Islet precursor cell (in vitro differentiated cells): ENCODE measurements around the gene MCTP1.

Source experiments
- DNase-seq: peaks from one replicate; pipeline ENCODE4 v3.0.0-alpha.2; 2018

Gene MCTP1

DNA sequence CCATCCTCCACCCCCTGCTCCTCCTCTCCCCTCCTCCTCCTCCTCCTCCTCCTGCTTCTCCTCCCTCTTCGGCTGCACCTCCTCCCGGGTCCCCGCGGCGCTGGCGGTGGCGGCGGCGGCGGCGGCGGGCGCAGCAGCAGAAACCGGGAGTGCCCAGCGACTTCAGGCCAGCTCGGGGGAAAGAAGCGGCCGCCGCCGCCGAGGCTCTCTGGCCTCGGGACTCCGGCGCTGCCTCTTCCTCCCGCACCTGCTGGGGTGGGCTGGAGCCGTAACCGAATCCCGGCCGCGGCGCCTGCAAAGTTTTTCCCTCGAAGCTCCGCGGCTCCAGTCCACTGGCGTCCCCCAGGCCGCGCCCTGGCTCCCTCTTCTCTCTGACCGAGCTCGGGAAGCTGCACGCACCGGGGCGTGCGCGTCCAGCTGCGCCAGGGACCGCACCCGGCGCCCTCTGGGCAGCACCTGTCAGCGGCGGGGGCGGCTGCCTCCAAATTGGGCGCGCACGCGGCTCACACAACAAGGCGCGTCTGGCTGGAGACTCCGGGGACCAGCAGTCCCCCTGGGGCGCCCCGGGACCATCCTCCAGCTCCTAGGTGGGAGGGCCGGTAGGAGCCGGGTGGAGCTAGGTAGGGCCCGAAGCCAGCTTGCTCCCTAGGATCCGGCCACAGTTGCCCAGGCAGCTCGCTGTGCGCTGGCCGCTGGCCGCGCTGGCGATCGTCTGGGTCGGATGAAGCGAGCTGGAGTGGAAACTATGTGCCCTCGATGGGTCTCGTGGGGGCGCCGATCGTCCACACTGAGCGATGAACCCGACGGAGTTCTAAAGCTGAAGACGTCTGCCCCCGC is at the start of gene MCTP1:
Gene MCTP1 (minus strand): TSS at position 523 of the 837 bp plus-strand sequence.
- DNase-seq = peak; percentile 77

DNA sequence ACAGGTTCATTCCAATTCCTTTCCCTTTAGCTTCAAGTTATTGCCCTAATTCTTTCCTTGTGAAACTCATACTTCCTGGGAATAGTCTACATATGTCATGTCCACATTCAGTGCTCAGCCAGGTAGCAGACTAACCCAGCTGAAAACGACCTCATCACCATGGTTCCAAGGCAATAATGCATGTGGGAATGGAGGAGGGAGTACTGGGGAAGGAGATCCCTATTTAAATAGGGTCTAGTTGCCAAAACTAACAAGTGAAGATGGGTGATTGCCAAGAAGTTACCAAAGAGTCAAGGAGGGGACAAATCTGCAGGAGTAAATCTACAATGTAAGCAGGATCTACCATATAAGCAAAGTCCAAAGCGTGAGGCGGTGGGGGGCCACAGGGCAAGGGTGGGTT is 47.3 kb upstream of the MCTP1 start:
- DNase-seq = no peak

DNA sequence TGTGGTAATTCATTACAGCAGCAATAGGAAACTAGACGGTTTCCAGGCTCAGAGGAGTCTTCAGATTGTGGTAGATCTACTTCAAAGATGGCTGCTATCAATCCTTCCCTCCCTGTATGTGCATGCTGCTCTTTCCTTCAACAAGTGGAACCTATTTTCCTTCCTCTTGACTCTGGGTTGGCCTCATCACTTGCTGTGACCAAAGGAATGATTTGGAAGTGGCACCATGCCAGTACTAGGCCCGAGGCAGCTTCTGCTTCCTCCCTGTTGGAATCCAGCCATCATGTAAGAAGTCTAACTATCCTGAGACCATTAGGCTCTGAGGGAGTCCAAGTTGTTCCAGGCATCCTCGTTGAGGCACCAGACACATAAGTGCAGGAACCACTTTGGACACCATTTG is 46.5 kb upstream of the MCTP1 start:
- no peak for DNase-seq

DNA sequence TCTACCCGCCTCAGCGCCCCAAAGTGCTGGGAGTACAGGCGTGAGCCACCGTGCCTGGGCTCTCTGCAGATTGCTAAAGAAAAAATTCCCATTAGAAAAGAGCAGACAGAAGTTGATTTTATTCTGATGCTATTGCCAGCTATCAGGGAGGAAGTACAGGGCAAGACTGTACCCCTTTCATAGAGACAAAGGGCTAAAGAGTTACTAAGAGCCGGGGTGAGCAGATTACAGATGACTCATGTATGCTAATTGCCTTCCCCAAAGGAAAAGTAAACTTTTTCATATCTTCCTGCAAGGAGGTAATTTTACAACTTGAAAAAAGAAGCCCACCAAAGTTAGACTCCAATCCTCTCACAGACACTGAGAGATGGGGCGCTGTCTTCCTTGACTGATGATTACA is 42.3 kb upstream of the MCTP1 start:
- DNase-seq = no peak

- no peak for DNase-seq
Observed at GRCh38 chr5:95317687-95318086, 32.8 kb upstream of the MCTP1 start.

DNA sequence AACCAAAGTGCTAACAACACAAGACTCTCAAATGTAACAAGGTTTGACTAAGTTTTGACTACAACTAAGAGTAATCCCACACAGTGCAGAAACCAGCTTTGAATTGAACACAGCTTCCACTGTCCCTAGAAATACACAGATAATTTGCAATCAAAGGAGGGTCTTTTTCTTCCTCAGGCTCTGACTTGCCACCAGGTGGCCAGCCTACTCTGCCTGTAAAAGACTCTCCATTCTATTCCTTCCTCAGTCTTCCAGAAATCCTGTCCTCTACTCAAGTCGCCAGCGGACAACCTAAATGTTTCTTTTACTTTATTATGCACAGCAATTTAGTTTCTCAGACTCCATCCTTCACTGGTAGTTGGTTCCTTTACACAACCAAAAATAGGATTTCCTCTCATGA is 32.2 kb upstream of the MCTP1 start:
- DNase-seq = no peak

GRCh38 chr5:95304711-95305110 is 19.8 kb upstream of the MCTP1 start:
- DNase-seq = no peak

DNA sequence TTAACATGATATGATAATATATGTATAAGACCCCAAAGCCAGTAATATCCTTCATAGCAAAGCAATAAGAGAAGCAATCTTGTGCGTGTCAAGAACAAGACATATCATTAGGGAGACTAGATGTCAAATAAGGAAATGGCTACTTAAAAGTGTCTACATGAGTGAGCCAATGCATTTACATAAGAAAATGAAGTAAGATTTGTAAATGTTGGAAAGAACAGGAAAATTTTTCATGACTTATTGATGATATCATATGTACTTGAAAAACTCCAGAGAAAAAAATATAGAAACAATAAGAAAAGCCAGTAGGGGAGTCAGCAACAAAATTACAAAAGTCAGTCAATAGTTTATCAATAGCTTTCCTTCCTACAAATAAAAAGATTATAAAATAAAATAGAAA is 13.8 kb upstream of the MCTP1 start:
- no peak for DNase-seq

DNA sequence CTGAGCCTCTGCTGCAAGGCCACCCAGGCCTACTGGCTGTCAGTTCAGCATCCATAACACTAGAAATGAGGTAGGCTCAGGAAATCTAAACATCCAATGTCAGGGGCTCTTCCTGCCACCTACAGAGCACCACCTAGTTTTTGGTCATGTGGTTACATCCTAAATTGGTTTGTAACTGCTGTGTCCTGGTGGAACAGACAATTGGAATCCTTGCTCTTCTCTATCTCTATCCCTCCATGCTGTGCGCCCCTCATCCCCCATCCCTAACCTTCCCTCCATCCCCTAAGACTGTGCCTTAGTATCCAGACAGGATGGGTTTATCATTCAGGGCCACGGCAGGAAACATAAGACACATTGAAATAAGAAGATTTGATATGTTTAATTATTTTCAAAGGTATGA is 11.4 kb upstream of the MCTP1 start:
- DNase-seq = no peak

DNA sequence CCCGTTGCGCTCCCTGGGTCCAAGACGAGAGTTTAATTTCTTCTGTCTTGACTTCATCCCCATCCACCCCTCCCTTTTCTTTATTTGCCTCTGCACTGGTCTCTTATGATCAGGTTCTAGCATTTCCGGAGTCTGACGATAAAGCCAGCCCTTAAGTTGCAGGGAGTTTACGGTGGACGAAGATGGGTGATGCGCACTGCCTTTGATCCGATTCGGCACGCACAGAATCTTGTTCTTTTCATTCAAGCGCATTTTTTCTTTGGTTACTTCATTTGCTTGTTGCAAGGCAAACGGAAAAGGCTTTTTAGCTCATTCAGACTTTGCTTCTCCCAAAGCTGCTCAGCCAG is 488 bp upstream of the MCTP1 start:
- no peak for DNase-seq

- DNase-seq = peak; percentile 85
Observed at GRCh38 chr5:95283761-95284571, 928 bp downstream of the MCTP1 start.

DNA sequence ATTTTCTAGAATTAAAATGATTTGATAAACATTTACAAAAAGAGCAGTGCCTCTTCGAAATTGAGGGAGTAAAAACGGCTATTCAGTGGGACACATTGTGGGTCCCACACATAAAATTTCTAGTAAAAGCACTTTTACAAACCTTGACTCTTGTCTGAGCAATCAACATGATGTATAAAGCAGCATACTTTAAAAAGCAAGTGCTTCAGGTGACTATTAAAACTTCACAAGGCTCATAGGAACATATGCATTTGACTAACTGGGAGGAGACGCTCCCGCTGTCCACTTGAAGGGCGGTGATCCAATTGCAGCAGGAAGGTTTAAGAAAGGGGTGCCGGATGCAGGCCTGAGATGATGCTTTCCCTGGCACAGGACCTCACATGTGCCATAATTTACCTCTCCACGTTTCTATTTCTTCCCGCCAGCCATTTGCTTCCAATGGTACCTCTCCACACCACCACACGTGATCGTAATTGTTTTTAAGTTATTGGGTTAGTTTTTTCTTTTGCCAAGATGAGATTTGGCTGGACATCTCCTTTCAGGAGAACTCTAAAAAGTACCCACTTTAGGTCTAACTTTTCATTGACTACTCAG is 1.8 kb downstream of the MCTP1 start:
- no peak for DNase-seq

DNA sequence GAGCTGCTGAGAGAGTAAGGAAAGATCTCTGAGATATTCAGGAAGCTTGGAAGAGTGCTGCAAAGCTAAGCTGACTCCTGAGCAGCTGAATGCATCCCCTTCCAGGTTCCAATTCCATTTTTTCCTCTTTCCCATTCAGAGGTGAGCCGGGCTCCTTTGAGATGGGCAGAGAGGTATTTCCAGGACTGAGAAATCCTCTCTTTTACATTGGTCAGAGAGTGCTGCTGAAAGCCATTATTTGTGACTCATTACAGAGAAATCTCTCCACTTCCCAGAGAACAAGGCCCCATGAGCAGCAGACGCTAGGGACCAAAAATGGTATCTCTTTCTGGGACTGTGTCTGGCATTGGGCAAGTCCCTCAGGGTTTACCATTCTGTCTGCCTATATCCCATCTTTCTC is 3.7 kb downstream of the MCTP1 start:
- peak; percentile 96 for DNase-seq

DNA sequence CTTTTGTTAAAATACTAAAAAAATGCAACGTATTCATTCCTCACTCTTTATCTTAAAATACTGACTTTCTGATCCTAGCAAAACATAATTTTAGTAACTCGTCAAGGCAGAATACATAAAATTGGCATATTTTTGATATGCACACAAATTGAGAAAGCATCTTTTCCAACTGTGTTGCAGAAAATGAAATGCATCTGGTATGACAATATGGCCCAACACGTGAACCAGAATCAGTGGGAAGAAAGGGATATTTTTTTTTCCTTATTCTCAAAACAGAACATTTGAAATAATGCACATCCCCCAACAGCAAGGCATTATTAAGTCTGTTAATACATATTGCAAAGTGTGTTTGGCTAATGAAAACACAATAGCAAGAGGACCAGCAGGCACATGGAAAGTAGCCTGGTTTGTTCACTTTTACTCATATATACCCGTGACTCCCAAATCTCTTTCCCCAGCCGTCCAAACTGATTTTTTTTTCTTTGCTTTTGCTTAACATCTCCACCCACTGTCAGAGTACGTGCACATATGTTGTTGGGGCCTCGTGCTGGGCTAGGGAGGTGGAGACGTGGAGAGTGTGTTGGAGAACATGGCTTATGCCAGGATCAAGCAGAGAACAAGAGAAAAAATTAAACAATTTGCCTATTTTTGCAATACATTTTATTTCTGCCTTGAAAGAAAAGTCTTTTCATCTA is 4.3 kb downstream of the MCTP1 start:
- DNase-seq = no peak

DNA sequence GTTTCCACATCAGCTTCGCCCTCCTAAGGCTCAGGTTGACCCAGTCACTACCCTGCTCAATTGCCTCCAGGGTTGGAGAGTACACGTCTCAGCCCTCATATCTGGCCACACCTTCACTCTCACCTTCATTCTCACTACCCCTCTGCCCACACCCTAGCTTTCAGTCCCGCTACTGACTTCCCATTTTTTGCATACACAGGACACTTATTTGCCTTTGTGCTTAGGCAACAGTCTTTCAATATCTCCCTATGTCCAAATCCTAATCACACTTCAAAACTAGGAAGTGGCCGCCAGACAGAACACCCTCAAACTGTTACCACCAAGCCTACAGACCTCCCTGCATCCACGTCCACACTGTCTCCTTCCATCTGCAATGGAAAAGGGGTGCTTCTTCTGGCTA is 10.9 kb downstream of the MCTP1 start:
- DNase-seq = no peak

- no peak for DNase-seq
Observed at GRCh38 chr5:95272316-95272929, 12.5 kb downstream of the MCTP1 start.

DNA sequence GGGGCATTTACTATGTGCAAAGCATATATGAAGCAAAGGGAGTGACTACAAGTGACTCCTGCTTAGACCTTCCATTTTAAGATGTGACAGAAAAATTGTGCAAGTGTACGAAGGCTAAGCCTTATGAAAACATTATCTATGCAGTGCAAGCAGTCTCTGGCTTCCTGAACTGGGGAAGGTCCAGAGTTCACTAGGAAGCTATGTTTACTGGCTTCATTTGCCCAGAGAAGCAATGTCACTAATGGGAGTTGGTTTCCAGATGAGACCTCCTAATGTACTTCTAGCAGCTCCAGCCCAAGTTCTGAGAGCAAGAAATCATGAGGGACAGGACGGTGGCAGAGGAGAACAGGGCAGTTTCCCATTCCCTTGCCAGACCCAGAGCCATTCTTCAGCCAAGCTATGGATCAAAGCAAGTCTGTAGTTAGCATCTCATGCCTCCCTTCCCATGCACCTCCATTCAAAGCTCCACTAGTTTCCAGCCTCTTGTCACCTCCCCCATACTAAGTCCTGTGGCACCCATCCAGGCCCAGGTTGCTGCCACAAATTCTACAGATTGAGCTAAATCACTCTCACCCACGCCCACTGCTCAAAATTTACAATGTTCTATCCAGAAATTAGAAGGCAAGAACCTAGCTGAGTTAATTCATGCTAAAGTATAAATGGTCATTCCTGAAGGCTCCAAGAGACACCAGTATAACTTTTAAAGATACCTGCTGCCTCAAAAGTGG is 21.8 kb downstream of the MCTP1 start:
- no peak for DNase-seq

DNA sequence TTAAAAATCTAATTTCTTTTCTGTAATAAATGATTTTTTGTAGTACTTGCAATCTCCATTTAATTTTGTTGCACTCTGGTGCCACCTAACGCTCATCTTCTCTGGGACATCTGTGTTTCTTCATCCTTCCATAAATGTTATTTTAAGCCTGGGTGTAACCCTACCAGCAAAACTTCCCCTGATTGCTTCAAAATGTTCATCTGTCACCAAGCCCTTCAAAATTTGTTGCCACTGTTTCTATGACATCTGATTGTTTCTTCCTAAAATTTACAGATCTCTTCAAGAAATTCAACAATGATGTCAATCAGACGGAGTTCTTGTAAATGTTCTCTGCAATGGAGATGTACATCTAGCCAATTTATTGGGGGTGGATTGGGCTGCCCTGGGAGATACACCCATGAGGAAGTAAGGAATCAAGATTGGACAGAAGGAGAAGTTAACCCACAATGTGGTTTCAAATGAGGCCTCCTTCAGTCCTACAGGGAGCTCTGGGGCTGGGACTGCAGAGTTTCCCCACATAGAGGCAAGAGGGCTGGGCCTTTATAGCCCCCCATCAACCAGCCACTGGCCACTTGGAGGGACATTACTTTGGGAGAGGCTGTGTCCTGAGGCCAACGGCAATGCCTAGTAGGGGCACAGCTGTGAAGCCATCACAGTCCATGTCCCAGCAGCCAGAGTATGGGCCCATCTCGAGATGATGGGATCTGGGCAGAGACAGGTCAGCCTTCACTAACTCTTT is 23.3 kb downstream of the MCTP1 start:
- no peak for DNase-seq

DNA sequence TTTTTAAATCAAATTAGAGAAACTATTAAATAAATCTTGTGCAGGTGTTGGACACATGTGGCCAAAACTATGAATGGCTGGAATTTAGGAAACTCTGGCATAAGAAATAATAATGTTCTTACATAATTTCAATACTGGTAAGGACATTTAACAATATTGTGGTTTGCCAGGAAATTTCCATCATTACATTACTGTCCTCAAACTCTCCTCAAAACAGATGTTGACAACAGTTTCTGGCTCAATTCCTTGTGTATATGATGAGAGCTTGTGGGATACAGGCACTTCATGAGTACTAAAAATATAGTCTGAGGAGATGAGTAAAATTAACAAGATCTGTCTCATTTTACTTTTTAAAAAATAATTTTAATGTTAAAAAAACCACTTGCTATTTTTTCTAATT is 27.9 kb downstream of the MCTP1 start:
- no peak for DNase-seq

- no peak for DNase-seq
Observed at GRCh38 chr5:95256446-95256845, 28.4 kb downstream of the MCTP1 start.

DNA sequence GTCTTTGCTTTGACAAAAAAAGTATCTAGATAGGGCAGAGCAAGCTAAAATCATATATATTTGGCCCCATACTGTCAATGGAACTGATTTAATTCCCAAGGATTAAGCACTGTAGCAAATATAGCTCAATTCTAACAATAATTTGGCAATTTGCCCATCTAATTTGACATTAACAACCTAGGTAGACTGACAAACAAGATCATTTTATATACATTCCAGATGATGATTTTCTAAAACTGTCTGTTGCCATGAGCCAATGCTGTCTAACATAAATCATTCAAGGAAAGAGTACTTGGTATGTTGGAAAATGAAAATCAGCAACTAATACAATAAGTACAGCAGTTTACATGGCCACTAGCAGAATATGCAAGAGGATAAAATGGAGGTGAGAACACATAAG is 32.1 kb downstream of the MCTP1 start:
- no peak for DNase-seq

DNA sequence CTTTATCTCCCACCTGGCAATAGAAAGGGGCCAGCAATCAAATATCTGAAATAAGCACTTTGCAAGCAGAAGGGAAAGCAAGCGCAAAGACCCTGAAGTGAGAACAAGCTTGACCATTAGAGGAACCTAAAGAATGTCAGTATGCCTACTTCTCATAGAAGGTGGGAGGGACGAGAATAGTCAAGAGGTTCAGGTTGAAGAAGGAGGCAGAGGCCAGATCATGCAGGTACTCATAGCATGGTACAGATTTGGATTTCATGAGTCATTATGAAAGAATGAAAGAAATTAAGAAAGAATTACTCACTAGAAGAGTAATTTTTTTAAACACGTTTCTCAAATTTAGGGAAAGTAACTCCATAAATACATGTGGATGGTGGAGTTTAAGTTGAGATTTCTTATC is 33.7 kb downstream of the MCTP1 start:
- DNase-seq = no peak
